Esophagus squamous epithelium (tissue), 5 donors: ENCODE data around the gene DNAJC12. TPM values are rescaled to one million over a fixed set of nuclear protein-coding genes. Genes with fewer than 3 reads are reported as not detected.
A peak's percentile ranks its signal among the peaks of the same experiment; 100 is the strongest.

Source experiments
- DNase-seq: peaks from one replicate; lab custom pipeline; 2025; lab: John Stamatoyannopoulos, UW
- H3K27ac ChIP-seq, 4 donors: fragments of 200-600 bp; sonication (generic); one replicate each; pipeline ENCODE4 v1.5.1; 2016 to 2019; ENCODE audit warnings: mild to moderate bottlenecking in 1 of 4
- H3K27me3 ChIP-seq, 4 donors: fragments of 200-600 bp; sonication (generic); 1 replicate in 3 of 4; 2 replicates in 1 of 4; pipeline versions ENCODE4 v1.5.1 to v1.6.0; 2017 to 2021; ENCODE audit warnings: antibody characterized with exemption in 1 of 4
- H3K36me3 ChIP-seq, 3 donors: fragments of 200-600 bp; sonication (generic); one replicate each; pipeline ENCODE4 v1.5.1; 2016 to 2019
- H3K4me1 ChIP-seq, 3 donors: fragments of 200-600 bp; sonication (generic); one replicate each; pipeline ENCODE4 v1.5.1; 2017 to 2019
- H3K4me3 ChIP-seq, 4 donors: fragments of 200-600 bp; sonication (generic); 1 replicate in 3 of 4; 2 replicates in 1 of 4; pipeline ENCODE4 v1.5.1; 2016 to 2019; ENCODE audit warnings: mild to moderate bottlenecking in 2 of 4, moderate library complexity in 1 of 4
- H3K9me3 ChIP-seq, 3 donors: fragments of 200-600 bp; sonication (generic); one replicate each; pipeline ENCODE4 v1.5.1; 2016 to 2019
- POLR2A ChIP-seq, 4 donors: fragments of 450-650 bp; IDR thresholded peaks; one replicate each; pipeline ENCODE4 v1.6.1; 2017; ENCODE audit warnings: antibody characterized with exemption in 4 of 4, mild to moderate bottlenecking in 4 of 4, moderate library complexity in 3 of 4
- WGBS, 2 donors: methylation state at CpG; one replicate each; pipeline ENCODE4 v1.1.5; 2018; 5-methylcytosine and 5-hydroxymethylcytosine counted together
- intact Hi-C: fragments of 100-400 bp; cut with DNase I; formaldehyde crosslinking; loops from one replicate; pipeline ENCODE4 v1.15.0; 2022
- total RNA-seq, 4 donors: library from RNA; depleted of rRNA; stranded (reverse); fragments of >200 nt; gene quantifications; one replicate each; pipeline ENCODE4 v1.1.0, GENCODE V29; 2016
- TF ChIP-seq, protein P1 (sequence below), 6 experiments: fragments of 450-650 bp in 4 of 6; fragments of 200-600 bp in 2 of 6; sonication (generic) in 2 of 6; IDR thresholded peaks; one replicate each; pipeline ENCODE4 v1.5.1; 2016 to 2019; ENCODE audit warnings: antibody characterized with exemption in 6 of 6, mild to moderate bottlenecking in 4 of 6, moderate library complexity in 4 of 6
- donor health status: DM: yes; HTN: yes; CAD: no.

DNAJC12 gene
- total RNA-seq, 4 donors from 2014 or later = 0.76 to 2.7 TPM; not detected in 2

GRCh38 chr10:67788028-67788886 lies 49.7 kb downstream of the DNAJC12 start:
- no peaks in the 10 kb centered on the region for H3K4me1 ChIP-seq
- intact Hi-C loops = no loop called here
- no peaks in the 10 kb centered on the region for H3K36me3 ChIP-seq
- H3K9me3 ChIP-seq = no peaks in the 10 kb centered on the region
- TF ChIP-seq, protein P1, sequence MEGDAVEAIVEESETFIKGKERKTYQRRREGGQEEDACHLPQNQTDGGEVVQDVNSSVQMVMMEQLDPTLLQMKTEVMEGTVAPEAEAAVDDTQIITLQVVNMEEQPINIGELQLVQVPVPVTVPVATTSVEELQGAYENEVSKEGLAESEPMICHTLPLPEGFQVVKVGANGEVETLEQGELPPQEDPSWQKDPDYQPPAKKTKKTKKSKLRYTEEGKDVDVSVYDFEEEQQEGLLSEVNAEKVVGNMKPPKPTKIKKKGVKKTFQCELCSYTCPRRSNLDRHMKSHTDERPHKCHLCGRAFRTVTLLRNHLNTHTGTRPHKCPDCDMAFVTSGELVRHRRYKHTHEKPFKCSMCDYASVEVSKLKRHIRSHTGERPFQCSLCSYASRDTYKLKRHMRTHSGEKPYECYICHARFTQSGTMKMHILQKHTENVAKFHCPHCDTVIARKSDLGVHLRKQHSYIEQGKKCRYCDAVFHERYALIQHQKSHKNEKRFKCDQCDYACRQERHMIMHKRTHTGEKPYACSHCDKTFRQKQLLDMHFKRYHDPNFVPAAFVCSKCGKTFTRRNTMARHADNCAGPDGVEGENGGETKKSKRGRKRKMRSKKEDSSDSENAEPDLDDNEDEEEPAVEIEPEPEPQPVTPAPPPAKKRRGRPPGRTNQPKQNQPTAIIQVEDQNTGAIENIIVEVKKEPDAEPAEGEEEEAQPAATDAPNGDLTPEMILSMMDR (IDR thresholded peaks at IDR 0.05) = peak; percentile 27 to 49 (median 38)
- TF ChIP-seq POLR2A (IDR thresholded peaks at IDR 0.05) = no peak
- no peaks in the 10 kb centered on the region for H3K27me3 ChIP-seq
- no peak overlapping the region for H3K27ac ChIP-seq
- H3K4me3 ChIP-seq = no peak overlapping the region
- DNase-seq = no peak
- 44 to 51% methylated on average over 11 to 15 of the region's 15 CpGs for WGBS, 2 donors

DNA sequence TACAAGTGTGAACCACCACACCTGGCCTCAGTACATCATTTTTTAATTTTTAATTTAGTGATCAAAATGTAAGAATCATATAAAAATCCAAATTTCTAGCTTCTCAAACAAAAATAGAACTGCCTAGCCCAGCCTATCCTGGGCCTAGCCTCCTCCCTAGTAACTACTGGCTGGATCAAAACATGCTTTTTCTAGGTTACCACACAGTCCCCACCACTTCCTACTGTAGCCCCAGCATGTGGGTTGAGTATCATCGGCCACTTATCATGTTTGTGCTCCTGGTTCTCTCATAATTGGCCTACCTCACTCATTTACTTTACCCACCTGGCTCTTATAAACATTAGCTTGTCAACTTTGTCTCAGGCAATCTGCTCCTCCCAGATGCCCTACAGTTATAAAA lies 52.9 kb downstream of the DNAJC12 start:
- Histone ChIP-seq H3K36me3 (no peaks in the 10 kb centered on the region), H3K27me3 (no peaks in the 10 kb centered on the region), H3K9me3 (no peaks in the 10 kb centered on the region), H3K27ac (no peak overlapping the region), H3K4me3 (no peak overlapping the region), H3K4me1 (no peaks in the 10 kb centered on the region)
- WGBS, 2 donors = 47 to 73% methylated on average over 1 of the region's 1 CpG
- no peak for DNase-seq
- intact Hi-C loops = no loop called here
- TF ChIP-seq, protein P1 (IDR thresholded peaks at IDR 0.05) = no peak
- TF ChIP-seq POLR2A (IDR thresholded peaks at IDR 0.05) = no peak

DNA sequence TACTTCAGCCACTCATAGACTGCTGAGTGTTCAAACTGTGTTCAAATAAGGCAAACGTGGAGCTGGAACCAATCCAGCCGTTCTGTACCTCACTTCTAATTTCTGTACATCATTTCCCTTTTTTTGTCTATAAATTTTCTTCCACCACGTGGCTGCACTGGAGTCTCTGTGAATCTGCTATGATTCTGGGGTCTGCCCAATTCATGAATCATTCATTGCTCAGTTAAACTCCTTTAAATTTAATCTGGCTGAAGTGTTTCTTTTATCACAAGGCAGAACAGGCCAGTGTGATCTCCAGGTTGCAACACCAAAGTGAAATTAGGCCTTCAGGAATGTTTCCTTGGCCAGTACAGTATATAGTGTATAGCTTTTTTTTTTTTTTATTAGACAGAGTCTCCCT lies 53.5 kb downstream of the DNAJC12 start:
- intact Hi-C loops = loop anchor here (5.0 kb wide), 1 partner anchor 87 kb away; the partner anchor contains the start of gene CTNNA3
- H3K4me3 ChIP-seq = no peak overlapping the region
- 16 to 31% methylated on average over 3 of the region's 3 CpGs for WGBS, 2 donors

DNA sequence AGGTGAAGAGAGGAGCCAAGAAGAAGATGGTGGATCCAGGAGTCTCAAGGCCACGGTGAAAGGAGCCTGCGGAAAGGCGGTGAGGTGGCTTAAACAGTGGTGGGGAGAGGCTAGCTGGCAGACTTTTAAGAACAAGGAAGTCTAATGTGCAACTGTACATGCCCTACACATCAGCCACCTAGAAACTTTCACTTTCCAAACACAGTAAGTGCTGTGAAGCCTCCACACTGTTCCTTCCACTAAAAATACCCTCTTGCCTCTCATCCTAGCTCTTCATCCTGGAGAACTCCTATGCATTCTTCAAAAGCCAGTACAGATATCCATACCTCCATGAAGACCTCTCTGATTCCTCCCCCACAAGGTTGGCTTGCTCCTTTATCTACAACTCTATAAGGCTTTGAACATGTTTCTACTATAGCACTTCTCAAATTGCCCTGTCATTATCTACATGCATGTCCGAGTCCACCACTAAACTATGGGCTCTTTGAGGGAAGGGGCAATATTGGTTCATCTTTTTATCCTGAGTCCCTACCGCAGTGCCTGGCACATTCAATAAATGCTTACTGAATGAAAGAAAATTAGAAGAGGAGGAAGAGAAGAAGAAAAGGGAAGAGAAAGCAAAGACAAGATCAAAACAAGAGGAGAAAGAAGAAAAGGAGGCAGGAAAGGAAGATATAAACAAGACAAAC lies 54.2 kb downstream of the DNAJC12 start:
- no peaks in the 10 kb centered on the region for H3K36me3 ChIP-seq
- DNase-seq = no peak
- H3K4me3 ChIP-seq = no peak overlapping the region
- intact Hi-C loops = loop anchor here (5.0 kb wide), 1 partner anchor 86 kb away; the partner anchor contains the start of gene CTNNA3
- TF ChIP-seq, protein P1 (IDR thresholded peaks at IDR 0.05) = no peak
- no peak for TF ChIP-seq POLR2A (IDR thresholded peaks at IDR 0.05)
- no peaks in the 10 kb centered on the region for H3K9me3 ChIP-seq
- H3K4me1 ChIP-seq = no peaks in the 10 kb centered on the region
- no peaks in the 10 kb centered on the region for H3K27me3 ChIP-seq
- H3K27ac ChIP-seq = no peak overlapping the region
- 80% methylated on average over 5 of the region's 5 CpGs for WGBS, 2 donors

More for the DNA sequence above, 53.5 kb downstream of the DNAJC12 start:
- H3K4me1 ChIP-seq = no peaks in the 10 kb centered on the region
- DNase-seq = no peak
- no peaks in the 10 kb centered on the region for H3K9me3 ChIP-seq
- TF ChIP-seq, protein P1 (IDR thresholded peaks at IDR 0.05) = no peak
- no peak for TF ChIP-seq POLR2A (IDR thresholded peaks at IDR 0.05)
- no peak overlapping the region for H3K27ac ChIP-seq
- H3K27me3 ChIP-seq = no peaks in the 10 kb centered on the region
- H3K36me3 ChIP-seq = no peaks in the 10 kb centered on the region

- no peaks in the 10 kb centered on the region for H3K9me3 ChIP-seq
- H3K4me1 ChIP-seq = no peaks in the 10 kb centered on the region
- no peaks in the 10 kb centered on the region for H3K36me3 ChIP-seq
- no peaks in the 10 kb centered on the region for H3K27me3 ChIP-seq
- H3K4me3 ChIP-seq = no peak overlapping the region
- TF ChIP-seq, protein P1 (IDR thresholded peaks at IDR 0.05) = no peak
- TF ChIP-seq POLR2A (IDR thresholded peaks at IDR 0.05) = no peak
- DNase-seq = no peak
- intact Hi-C loops = loop anchor here (5.0 kb wide), 1 partner anchor 85 kb away; the partner anchor contains the start of gene CTNNA3
- H3K27ac ChIP-seq = no peak overlapping the region
- 46 to 55% methylated on average over 2 of the region's 2 CpGs for WGBS, 2 donors
Measured at GRCh38 chr10:67782530-67782929, 55.5 kb downstream of the DNAJC12 start.
